ENCODE data around the gene PDHX.
"Not testable (repeated sequence)": the region's sequence is repeated elsewhere in the genome, so short reads cannot be mapped to it uniquely, and the experiment has no call there.

The PDHX gene

DNA sequence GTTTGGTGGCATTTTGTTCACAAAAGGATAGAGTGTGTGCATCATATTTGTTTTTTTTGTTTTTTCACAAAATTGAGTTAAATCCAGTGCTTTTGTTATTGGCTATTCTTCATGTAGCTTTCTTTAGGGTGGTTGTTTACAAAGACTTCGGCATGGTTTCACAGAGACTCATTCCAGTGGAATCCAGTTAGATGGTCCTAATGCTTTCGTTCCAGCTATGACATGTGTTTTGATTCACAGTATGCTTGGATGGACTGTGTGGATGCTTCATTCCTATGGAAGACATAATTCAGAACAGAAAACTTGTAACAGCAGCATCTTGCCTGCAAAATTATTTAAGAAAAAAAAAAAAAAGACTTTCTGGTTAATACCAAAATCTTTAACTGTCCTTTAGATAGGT, 97.9 kb downstream of the PDHX start:
- no peak overlapping the region for H3K4me3 ChIP-seq (ENCODE audit: low read depth, low read length)

DNA sequence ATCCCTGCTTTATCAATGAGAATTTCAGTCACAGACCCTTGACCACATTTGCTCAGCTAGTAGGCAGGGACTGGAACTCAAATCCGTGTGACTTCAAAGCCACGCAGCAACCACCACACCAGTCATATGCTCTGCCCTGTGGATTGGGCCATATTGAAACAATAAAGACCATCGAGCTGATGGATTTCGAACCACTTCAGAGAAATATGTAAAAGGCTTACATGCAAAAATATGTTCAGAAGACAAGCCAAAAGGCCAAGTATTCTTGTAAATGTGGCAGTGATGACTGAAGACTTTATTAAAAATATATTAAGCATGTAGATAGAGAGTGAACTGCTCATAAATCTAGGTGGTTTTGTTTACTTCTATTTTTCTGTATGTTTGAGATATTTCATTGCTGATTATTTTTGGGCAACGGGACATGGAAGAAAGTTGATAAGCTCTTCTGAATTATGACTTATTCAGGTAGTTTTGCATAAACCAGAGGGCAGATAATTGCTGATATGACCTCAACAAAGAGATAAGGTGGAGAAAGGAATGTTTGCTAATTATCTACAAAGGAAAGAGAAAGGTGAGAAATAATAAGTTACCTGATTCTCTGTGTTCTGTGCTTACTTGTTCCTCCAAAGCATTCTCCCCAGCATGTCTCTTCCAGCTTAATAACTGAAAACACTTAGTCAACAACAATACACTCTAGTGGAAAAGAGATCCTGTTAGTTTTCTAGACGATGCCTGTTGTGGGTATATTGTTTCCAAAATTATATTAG, 99.4 kb downstream of the PDHX start:
- H3K4me3 ChIP-seq (ENCODE audit: low read depth, low read length): no peak overlapping the region

DNA sequence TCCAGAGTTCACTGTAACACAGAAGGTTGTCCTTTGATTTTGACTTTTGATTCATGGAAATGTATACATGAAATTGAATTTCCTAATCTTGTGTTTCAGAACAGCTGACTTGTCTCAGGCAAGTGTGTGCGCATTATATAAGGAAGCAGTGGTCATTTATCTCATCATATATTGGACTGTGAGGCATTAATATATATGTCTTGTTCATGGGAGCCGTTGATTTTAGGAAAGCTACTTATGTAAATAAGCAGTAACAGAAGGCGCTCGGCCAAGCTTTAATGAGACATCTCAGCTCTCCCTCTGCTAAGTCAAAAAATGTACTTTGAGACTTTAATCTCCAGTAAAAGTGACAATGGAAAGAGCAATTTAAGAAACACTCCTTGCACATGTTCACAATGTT, 100.5 kb downstream of the PDHX start:
- no peak overlapping the region for H3K4me3 ChIP-seq (ENCODE audit: low read depth, low read length)

- H3K4me3 ChIP-seq (ENCODE audit: low read depth, low read length): no peak overlapping the region
These were observed 101.3 kb downstream of the PDHX start for GRCh38 chr11:35017528-35018342.

- H3K4me3 ChIP-seq (ENCODE audit: low read depth, low read length): no peak overlapping the region
These were observed 105.2 kb downstream of the PDHX start for GRCh38 chr11:35021589-35021988.

GRCh38 chr11:35023940-35024339, 107.5 kb downstream of the PDHX start:
- not testable (repeated sequence) for H3K4me3 ChIP-seq (ENCODE audit: low read depth, low read length)

DNA sequence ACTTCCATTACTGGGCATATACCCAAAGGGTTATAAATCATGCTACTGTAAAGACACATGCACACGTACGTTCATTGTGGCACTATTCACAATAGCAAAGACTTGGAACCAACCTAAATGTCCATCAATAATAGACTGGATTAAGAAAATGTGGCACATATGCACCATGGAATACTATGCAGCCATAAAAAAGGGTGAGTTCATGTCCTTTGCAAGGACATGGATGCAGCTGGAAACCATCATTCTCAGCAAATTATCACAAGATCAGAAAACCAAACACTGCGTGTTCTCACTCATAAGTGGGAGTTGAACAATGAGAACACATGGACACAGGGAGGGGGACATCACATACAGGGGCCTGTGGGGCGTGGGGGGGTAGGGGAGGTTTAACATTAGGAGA, 111.6 kb downstream of the PDHX start:
- H3K4me3 ChIP-seq (ENCODE audit: low read depth, low read length): not testable (repeated sequence)

DNA sequence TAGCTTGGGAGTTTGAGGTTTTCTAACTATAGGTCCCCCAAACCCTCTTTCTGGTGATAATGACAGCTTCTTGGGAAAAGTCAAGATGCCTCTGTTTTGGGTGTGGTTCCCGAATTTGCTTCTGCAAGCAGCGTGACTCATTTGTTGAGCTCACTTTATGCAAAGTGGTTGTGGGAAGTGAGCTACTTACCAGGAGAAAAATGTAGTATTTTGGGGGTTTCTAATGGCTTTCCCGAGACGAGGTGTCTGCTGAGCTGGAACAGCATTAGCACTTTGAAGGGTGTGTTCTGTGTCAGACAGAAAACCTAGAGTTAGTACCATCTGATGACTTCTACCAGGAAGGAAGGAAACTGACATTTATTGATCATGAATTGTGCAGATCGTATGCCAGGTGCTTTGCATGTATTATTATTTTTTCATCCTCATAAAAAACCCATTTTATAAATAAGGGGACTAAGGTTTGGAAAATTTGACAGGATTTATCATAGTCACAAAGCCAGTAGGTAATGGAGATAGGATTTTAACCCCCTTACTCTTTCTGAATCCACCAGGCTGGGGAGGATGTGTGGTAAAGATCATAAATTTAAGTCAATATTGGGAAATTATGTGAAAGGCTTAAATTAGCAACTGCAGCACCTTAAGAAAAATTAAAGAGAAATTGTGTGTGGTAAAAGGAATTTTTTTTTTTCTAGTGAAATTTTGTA, 113.7 kb downstream of the PDHX start:
- H3K4me3 ChIP-seq (ENCODE audit: low read depth, low read length): no peak overlapping the region

DNA sequence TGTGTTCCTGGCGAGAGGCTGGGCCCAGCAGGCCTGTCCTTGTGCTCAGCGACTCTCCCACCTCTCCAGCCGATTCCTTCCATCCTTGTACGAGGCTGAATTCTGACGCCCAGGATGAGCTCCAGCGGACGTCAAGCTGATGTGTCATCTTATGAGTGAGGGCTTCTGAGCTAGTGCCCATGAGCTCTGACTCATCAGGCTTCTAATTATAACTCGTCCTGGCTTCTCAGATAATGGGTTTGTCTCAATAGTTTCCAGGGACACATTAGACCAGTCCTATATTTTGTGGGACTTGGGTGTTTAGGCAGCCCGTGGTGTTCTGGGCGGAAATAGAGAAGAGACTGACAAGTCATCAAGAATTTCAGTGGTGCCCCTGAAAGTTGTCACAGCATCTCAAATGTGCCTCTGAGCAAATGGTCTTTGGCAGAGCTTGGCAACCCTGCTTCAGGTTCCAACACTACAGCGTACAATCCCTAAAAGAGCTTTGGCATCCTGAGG, 114.3 kb downstream of the PDHX start:
- H3K4me3 ChIP-seq (ENCODE audit: low read depth, low read length): no peak overlapping the region

DNA sequence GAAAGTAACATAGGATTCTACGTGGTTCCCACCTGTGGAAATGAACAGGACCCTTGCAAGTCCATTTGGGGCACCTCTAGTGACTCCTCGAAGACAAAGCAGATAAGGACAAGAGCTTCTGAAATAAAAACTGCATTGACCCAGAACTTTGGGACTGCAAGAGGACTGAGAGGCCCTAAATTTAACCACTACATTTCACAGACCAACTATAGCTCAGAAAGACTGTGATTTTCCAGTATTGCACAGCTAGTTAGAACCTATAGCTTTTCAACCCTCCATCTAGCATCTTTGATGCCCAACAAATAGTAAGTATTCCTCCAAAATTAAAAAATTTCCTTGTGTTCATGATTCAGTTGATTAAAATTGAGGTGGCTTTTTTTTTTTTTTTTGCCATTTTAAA, 114.9 kb downstream of the PDHX start:
- H3K4me3 ChIP-seq (ENCODE audit: low read depth, low read length): no peak overlapping the region

GRCh38 chr11:35031867-35032266, 115.4 kb downstream of the PDHX start:
- no peak overlapping the region for H3K4me3 ChIP-seq (ENCODE audit: low read depth, low read length)

GRCh38 chr11:35033011-35033410, 116.6 kb downstream of the PDHX start:
- H3K4me3 ChIP-seq (ENCODE audit: low read depth, low read length): no peak overlapping the region

GRCh38 chr11:35034401-35034800, 118.0 kb downstream of the PDHX start:
- H3K4me3 ChIP-seq (ENCODE audit: low read depth, low read length): no peak overlapping the region

DNA sequence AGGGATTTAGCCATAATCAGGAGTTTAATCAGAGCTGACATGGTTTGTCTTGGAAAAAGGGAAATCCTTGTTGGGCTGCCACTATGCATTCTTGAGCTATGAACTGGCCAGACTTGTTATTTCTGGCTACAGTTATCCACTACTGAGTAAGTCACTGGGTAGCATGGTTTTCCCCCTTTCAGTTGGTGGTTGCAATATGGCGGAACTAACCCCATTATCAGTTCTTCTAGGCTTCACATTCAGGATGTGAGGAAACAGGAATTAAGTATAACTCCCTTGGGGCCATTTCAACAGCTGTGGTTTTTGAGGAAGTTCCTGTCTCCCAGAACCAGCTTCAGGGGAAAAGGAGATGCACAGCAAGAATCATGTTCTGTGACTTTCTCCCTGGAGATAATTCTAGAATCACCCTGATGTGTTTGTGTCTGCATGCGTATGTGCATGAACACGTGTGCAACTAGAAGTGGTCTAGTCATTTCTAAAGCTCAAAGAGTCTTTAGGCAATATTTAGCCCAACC, 119.5 kb downstream of the PDHX start:
- H3K4me3 ChIP-seq (ENCODE audit: low read depth, low read length): no peak overlapping the region

GRCh38 chr11:35036639-35037038, 120.2 kb downstream of the PDHX start:
- no peak overlapping the region for H3K4me3 ChIP-seq (ENCODE audit: low read depth, low read length)

- no peak overlapping the region for H3K4me3 ChIP-seq (ENCODE audit: low read depth, low read length)
These were observed 122.0 kb downstream of the PDHX start for GRCh38 chr11:35038211-35038928.

DNA sequence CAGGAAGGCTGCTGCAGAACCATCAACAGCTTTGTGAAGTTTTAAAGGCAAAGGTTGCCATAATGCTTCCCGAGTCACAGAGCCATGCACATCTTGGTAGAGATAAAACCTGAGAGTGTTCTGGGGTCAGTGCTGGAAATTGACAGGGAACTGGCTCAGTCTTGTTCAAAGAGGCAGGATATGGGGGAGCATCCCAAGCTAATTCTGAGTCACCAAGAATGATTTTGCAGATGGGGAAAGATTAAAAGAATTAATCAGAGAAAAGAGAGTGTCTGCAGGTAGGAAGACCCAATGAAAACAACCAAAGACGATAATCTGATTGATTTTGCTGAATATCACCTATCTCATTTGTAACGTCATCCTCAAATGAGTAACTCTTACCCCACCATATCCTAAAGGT, 122.7 kb downstream of the PDHX start:
- H3K4me3 ChIP-seq (ENCODE audit: low read depth, low read length): no peak overlapping the region

DNA sequence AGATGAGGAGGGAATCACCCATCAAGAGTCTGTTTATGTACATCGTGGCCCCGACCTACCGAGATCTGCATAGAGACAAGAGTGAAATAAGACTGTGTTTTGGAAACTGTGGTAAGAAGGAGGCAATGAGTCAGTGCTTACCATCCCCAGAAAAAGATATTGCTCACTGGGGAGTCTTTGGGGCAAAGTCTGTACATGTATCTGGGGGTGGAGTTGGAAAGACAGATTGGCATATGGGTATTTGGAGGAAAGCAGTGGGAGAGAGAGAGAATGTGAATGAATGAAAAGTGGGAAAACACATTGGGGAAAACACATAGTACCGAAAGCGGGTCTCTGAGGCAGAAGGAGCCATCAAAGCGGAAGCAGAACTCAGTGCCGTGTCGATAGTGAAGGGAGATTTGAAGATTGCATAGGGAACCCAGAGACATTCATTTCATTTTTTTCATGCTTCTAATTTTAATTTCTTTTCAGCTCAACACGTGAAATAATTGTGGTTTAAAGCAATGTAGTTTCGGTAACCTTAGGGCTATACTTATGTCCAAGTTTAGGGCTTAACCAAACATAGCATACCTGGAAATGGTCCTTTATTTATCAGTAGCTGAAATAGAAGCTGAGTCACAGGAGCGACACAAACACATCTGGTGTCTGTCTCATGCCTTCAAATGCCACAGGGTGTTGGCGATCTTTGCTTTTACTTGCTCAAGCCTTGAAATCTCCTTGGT, 124.0 kb downstream of the PDHX start:
- no peak overlapping the region for H3K4me3 ChIP-seq (ENCODE audit: low read depth, low read length)

DNA sequence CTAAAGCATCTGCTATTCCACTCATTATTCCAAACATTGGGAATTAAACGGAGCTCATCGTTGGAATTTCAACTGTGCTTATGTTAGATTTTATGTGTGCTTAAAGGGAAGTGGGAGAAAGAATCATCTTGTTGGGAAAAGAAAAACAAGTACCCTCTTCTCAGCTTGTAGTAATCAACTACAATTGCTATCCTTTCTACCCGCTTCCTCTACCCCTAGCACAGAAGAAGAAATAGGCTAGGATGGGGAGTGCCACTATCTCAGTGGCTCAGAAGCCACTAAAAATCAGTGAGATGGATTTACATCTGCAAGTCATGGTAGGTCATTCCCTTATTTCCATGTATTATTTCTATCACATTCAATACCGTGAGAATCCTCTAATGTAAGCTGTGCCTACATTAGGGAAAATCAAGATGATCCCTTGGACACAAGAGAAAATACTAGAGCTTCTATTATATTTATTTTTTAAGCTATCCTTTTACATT, 124.7 kb downstream of the PDHX start:
- H3K4me3 ChIP-seq (ENCODE audit: low read depth, low read length): no peak overlapping the region

DNA sequence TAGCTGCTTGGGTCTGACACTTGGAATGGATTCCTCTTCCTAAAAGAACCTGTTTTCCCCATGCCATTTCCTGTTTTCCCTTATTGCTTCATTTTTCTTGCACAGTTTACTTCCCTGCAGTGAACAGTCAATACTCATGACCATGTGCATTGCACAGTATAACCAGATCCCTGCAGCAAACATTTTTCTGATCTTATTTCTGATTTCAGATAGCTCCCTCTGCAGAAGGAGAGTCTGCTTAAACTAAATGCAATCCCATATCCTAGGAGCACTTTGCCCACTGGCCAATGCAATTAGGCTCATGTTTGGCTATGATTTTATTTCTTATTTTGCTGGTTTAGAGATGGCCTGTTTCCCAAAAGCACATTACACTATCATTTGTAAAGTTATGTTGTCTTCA, 125.8 kb downstream of the PDHX start:
- no peak overlapping the region for H3K4me3 ChIP-seq (ENCODE audit: low read depth, low read length)

All from iPS-11a (cell line).